Brain microvascular endothelial cell (primary cell): ENCODE data around the gene CEP89.

Source experiments
- DNase-seq: peaks from one replicate; pipeline ENCODE4 v3.0.0-alpha.2; 2020
- H3K27ac ChIP-seq: fragments of 250-450 bp; sonication (Bioruptor Pico); 2 replicates; pipeline ENCODE4 v1.5.1; 2020; ENCODE audit warnings: mild to moderate bottlenecking, moderate library complexity
- H3K27me3 ChIP-seq: fragments of 250-450 bp; sonication (Bioruptor Pico); replicated peaks from 2 replicates; pipeline ENCODE4 v1.5.1; 2020; ENCODE audit warnings: mild to moderate bottlenecking
- H3K36me3 ChIP-seq: fragments of 250-450 bp; sonication (Bioruptor Pico); replicated peaks from 2 replicates; pipeline ENCODE4 v1.5.1; 2020; ENCODE audit warnings: mild to moderate bottlenecking
- H3K4me3 ChIP-seq: 2 replicates; pipeline ENCODE4 v1.5.1; 2011; ENCODE audit warnings: low read depth, mild to moderate bottlenecking, control low read depth, low read length, moderate library complexity
- in situ Hi-C: cut with HindIII; loops from 2 replicates; pipeline ENCODE4 v1.10.0; 2017; ENCODE audit warnings: low sequenced_read_pairs, low pct_ligation_motif_present
- TF ChIP-seq, protein P1 (sequence below): IDR thresholded peaks from 2 replicates; pipeline ENCODE4 v1.5.1; 2011; ENCODE audit warnings: low read depth, mild to moderate bottlenecking, moderate library complexity, low read length, control low read depth, inconsistent platforms; ENCODE audit errors: missing control alignments

CEP89 gene

DNA sequence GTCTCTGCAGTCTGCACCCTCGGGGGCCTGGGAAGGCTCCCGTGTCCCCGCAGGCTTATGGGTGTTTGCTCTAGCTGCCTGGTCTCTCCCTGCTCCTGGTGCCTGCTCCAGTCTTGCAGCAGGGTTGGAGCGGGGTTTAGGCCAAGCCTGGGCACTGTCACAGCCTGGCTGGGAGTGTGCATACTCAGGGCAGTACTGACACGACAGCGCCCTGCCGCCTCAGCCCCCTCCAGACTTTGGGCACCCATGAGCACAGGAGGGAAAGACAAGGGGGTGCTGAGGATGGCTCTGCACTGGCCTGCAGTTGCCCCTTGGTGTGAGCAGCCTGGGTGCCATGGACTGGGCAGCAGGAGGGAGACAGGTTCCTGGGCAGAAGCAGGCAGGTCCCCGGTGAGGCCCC is 35.7 kb downstream of the CEP89 start:
- Histone ChIP-seq H3K27me3 (no peaks in the 10 kb centered on the region), H3K27ac (no peak overlapping the region), H3K36me3 (peaks cover 7% of the 10 kb centered on the region), H3K4me3 (no peak overlapping the region)
- DNase-seq: no peak
- TF ChIP-seq, protein P1, sequence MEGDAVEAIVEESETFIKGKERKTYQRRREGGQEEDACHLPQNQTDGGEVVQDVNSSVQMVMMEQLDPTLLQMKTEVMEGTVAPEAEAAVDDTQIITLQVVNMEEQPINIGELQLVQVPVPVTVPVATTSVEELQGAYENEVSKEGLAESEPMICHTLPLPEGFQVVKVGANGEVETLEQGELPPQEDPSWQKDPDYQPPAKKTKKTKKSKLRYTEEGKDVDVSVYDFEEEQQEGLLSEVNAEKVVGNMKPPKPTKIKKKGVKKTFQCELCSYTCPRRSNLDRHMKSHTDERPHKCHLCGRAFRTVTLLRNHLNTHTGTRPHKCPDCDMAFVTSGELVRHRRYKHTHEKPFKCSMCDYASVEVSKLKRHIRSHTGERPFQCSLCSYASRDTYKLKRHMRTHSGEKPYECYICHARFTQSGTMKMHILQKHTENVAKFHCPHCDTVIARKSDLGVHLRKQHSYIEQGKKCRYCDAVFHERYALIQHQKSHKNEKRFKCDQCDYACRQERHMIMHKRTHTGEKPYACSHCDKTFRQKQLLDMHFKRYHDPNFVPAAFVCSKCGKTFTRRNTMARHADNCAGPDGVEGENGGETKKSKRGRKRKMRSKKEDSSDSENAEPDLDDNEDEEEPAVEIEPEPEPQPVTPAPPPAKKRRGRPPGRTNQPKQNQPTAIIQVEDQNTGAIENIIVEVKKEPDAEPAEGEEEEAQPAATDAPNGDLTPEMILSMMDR: no peak
- in situ Hi-C loops: no loop called here

DNA sequence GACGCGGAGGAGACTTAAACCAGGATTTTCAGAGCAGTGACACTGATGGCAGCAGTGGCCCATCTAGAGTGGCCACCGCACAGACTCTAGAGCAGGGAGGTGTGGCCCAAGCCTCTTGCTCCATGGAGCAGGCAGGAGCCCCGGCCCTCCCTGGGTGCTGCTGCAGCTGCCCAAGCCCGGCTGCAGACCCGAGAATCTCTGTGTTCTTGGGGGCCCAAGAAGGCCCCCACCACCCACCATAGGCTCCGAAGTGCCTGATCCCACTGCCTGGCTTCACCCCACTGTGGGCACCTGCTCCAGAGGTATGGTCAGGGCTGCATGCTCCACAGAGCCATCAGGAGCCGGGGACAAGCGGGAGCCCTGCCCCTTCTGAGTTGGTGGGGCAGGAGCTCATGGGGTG is 36.1 kb downstream of the CEP89 start:
- no peaks in the 10 kb centered on the region for H3K27me3 ChIP-seq
- H3K4me3 ChIP-seq: no peak overlapping the region
- H3K36me3 ChIP-seq: peaks cover 7% of the 10 kb centered on the region
- no peak for DNase-seq
- no peak overlapping the region for H3K27ac ChIP-seq
- in situ Hi-C loops: no loop called here
- TF ChIP-seq, protein P1: no peak

DNA sequence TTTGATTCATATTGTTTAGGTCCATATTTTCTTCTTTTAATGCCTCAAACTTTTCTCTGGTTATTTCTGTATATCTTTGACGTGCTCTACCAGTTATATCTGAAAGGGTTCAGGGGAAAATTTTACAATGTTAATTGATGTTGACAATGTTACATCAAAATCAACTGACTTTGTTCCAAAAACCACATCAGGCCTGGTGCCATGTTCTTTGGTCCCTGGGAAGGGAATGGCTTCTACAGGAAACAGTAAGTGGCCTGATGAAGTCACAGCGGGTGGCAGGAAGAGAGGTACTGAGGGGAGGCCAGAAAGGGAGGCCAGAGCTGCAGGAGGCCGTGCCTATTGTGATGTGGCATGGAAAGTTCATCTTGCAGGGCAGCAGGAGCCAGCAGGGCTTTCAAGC is 38.2 kb downstream of the CEP89 start:
- Histone ChIP-seq H3K36me3 (peaks cover 9% of the 10 kb centered on the region), H3K27ac (no peak overlapping the region), H3K4me3 (no peak overlapping the region), H3K27me3 (no peaks in the 10 kb centered on the region)
- no peak for DNase-seq
- TF ChIP-seq, protein P1: no peak
- in situ Hi-C loops: no loop called here

DNA sequence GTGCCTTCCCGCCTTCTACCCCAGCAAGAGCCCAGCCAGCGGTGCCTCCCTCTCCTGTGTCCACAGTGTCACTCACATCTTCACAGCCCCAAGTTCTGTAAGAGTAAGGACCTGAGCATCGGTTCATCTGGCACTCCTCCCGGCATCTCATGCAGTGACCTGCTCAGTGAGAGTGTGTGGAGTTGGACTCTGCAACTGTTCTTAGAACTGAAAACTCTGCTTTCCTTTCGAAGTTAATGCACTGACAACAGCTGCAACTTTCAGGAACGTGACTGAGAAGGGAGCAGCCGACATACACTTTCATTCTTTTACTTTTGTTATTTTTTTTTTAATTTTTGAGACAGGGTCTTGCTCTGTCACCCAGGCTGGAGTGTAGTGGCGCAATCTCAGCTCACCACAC is 41.2 kb downstream of the CEP89 start:
- Histone ChIP-seq H3K4me3 (no peak overlapping the region), H3K36me3 (peaks cover 8% of the 10 kb centered on the region), H3K27me3 (no peaks in the 10 kb centered on the region), H3K27ac (no peak overlapping the region)
- in situ Hi-C loops: no loop called here
- DNase-seq: no peak
- TF ChIP-seq, protein P1: no peak

DNA sequence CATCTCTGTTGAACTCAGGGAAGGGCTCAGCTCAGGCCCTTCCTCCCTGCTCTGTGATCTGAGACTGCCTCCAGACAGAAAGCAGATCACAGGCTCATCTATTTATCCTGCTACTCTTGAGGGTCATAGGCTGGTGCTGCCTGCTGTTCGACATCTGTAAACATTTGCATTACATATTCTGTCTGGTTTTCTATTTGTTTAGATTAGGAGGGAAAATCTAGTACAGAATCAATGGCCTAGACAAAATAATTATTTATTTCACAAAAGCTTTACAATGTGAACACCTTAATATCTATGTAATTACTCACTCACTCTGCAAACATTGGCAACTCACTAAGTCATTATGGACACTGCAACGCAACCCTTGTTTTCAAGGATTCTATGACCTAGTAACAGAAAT is 43.0 kb downstream of the CEP89 start:
- H3K27ac ChIP-seq: no peak overlapping the region
- H3K4me3 ChIP-seq: no peak overlapping the region
- in situ Hi-C loops: no loop called here
- TF ChIP-seq, protein P1: no peak
- H3K36me3 ChIP-seq: peaks cover 14% of the 10 kb centered on the region
- H3K27me3 ChIP-seq: no peaks in the 10 kb centered on the region
- DNase-seq: no peak

DNA sequence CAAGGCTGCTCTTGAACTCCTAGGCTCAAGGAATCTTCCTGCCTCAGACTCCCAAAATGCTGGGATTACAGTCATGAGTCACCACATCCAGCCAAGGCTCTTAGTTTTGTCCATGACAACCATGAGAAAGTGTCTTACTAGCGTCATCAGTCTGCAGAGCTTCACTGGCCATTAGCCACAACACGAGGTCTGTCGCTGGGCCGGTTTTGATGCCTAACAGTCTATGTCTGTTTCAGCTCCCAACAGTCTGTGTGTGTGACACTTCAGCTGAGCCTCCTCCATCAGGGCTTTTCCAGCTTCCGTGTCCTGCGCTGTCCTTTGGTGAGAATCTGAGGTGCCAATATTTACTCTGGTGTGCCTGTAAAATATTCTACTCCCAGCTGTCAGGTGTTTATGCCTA is 47.6 kb downstream of the CEP89 start:
- Histone ChIP-seq H3K27me3 (no peaks in the 10 kb centered on the region), H3K27ac (no peak overlapping the region), H3K36me3 (peaks cover 18% of the 10 kb centered on the region), H3K4me3 (no peak overlapping the region)
- in situ Hi-C loops: no loop called here
- TF ChIP-seq, protein P1: no peak
- DNase-seq: peak; percentile 6
